SU-DHL-6 (cell line): ENCODE results near the gene LIME1.

Experiments
- H2AFZ ChIP-seq: fragments of 200-600 bp; sonication (generic); 2 replicates; pipeline ENCODE4 v1.6.1; 2014; ENCODE audit warnings: low read depth, mild to moderate bottlenecking, moderate library complexity, mixed read lengths, antibody characterized with exemption, low read length; ENCODE audit not compliant: severe bottlenecking
- H3F3A ChIP-seq: fragments of 200-600 bp; shearing (Covaris generic); 2 replicates; pipeline ENCODE4 v1.6.0; 2016; ENCODE audit warnings: antibody characterized with exemption, mild to moderate bottlenecking; ENCODE audit not compliant: insufficient read depth
- H3K27ac ChIP-seq: fragments of 200-600 bp; sonication (generic); 2 replicates; pipeline ENCODE4 v1.5.1; 2016; ENCODE audit warnings: low read depth, mild to moderate bottlenecking, low read length, moderate library complexity, mixed read lengths
- H3K27me3 ChIP-seq: fragments of 200-600 bp; sonication (generic), shearing (Covaris generic); 2 replicates; pipeline ENCODE4 v1.6.0; 2014; ENCODE audit warnings: mild to moderate bottlenecking, low read length
- H3K36me3 ChIP-seq: fragments of 200-600 bp; sonication (generic); 2 replicates; pipeline ENCODE4 v1.6.1; 2014; ENCODE audit warnings: mild to moderate bottlenecking, low read length, mixed read lengths
- H3K4me2 ChIP-seq: fragments of 300-600, 200-600 bp; shearing (Covaris generic), sonication (generic); 2 replicates; pipeline ENCODE4 v1.6.0; 2014; ENCODE audit warnings: low read length, low read depth, mild to moderate bottlenecking; ENCODE audit not compliant: poor library complexity, severe bottlenecking
- H3K4me3 ChIP-seq: fragments of 200-600 bp; sonication (generic); 2 replicates; pipeline ENCODE4 v1.5.1; 2014; ENCODE audit warnings: antibody characterized with exemption, low read length, mild to moderate bottlenecking, mixed read lengths; ENCODE audit not compliant: insufficient read depth, poor library complexity, severe bottlenecking
- H3K79me2 ChIP-seq: fragments of 200-600 bp; sonication (generic); 2 replicates; pipeline ENCODE4 v1.6.1; 2014; ENCODE audit warnings: mild to moderate bottlenecking, low read length, moderate library complexity; ENCODE audit not compliant: insufficient read depth
- H3K9ac ChIP-seq: fragments of 200-600 bp; sonication (generic); 2 replicates; pipeline ENCODE4 v1.7.0; 2014; ENCODE audit warnings: mild to moderate bottlenecking, low read length
- H3K9me2 ChIP-seq: fragments of 200-600 bp; sonication (generic); replicated peaks from 2 replicates; pipeline ENCODE4 v1.6.1; 2014; ENCODE audit warnings: low read length; ENCODE audit not compliant: insufficient read depth
- H3K9me3 ChIP-seq: fragments of 200-600 bp; sonication (generic); 2 replicates; pipeline ENCODE4 v1.6.1; 2014; ENCODE audit warnings: low read length, mixed read lengths; ENCODE audit not compliant: insufficient read depth
- H4K20me1 ChIP-seq: fragments of 200-600 bp; sonication (generic); 2 replicates; pipeline ENCODE4 v1.6.1; 2014; ENCODE audit warnings: low read depth, mild to moderate bottlenecking, antibody characterized with exemption, low read length, moderate library complexity, mixed read lengths
- CTCF ChIP-seq: fragments of 200-600 bp; sonication (generic); IDR thresholded peaks from one replicate; pipeline ENCODE4 v1.5.1; 2017; ENCODE audit warnings: antibody characterized with exemption, mild to moderate bottlenecking, low read length, moderate library complexity; ENCODE audit not compliant: insufficient read depth, poor library complexity, severe bottlenecking
- EZH2phosphoT487 ChIP-seq: fragments of 200-600 bp; sonication (generic), shearing (Covaris generic); conservative IDR thresholded peaks from 2 replicates; pipeline ENCODE4 v1.6.1; 2018; ENCODE audit warnings: mild to moderate bottlenecking, antibody characterized with exemption, low read length, moderate library complexity, mixed read lengths

Gene LIME1

GRCh38 chr20:63735859-63736718 lies at the start of gene LIME1:
Gene LIME1 (plus strand): TSS chr20:63736664. CDS start chr20:63737550, 886 bp downstream.
- no peaks in the 10 kb centered on the region for H3K9me2 ChIP-seq
- no peaks in the 10 kb centered on the region for H3K27me3 ChIP-seq
- H3K4me3 ChIP-seq, result peak within 1 kb of the TSS; percentile 55
- H3F3A ChIP-seq, result peaks cover 26% of the 10 kb centered on the region
- H3K9me3 ChIP-seq, result no peaks in the 10 kb centered on the region
- peak within 1 kb of the TSS; percentile 77 for H3K9ac ChIP-seq
- peaks cover 10% of the 10 kb centered on the region; the same call in 1 of the 2 replicates for H3K79me2 ChIP-seq
- H4K20me1 ChIP-seq, result no peaks in the 10 kb centered on the region
- H2AFZ ChIP-seq, result no peak within 1 kb of the TSS
- H3K4me2 ChIP-seq, result peak within 1 kb of the TSS; percentile 89
- no peaks in the 10 kb centered on the region for H3K36me3 ChIP-seq
- TF ChIP-seq EZH2phosphoT487, result no peak
- no peak for TF ChIP-seq CTCF
- peak within 1 kb of the TSS; percentile 97 for H3K27ac ChIP-seq

GRCh38 chr20:63687419-63688178 lies 48.9 kb upstream of the LIME1 start:
- no peaks in the 10 kb centered on the region for H3K27me3 ChIP-seq
- H3K9ac ChIP-seq, result no peak overlapping the region
- no peaks in the 10 kb centered on the region for H3K36me3 ChIP-seq
- no peak overlapping the region for H3K4me2 ChIP-seq
- H3K9me2 ChIP-seq, result no peaks in the 10 kb centered on the region
- TF ChIP-seq EZH2phosphoT487 (no peak), CTCF (no peak)
- no peak overlapping the region for H3K4me3 ChIP-seq
- H3K79me2 ChIP-seq, result no peaks in the 10 kb centered on the region
- H3K9me3 ChIP-seq, result no peaks in the 10 kb centered on the region
- no peak overlapping the region for H3K27ac ChIP-seq
- no peaks in the 10 kb centered on the region for H4K20me1 ChIP-seq
- no peak overlapping the region for H2AFZ ChIP-seq
- no peaks in the 10 kb centered on the region for H3F3A ChIP-seq

- Histone ChIP-seq H3K9ac (no peak overlapping the region), H3K4me3 (no peak overlapping the region), H3K79me2 (no peaks in the 10 kb centered on the region), H3K4me2 (no peak overlapping the region), H2AFZ (no peak overlapping the region), H3K36me3 (no peaks in the 10 kb centered on the region), H3F3A (no peaks in the 10 kb centered on the region), H3K27me3 (no peaks in the 10 kb centered on the region), H3K9me2 (no peaks in the 10 kb centered on the region), H3K27ac (no peak overlapping the region), H4K20me1 (no peaks in the 10 kb centered on the region), H3K9me3 (no peaks in the 10 kb centered on the region)
- TF ChIP-seq EZH2phosphoT487 (no peak), CTCF (no peak)
Observed at GRCh38 chr20:63688228-63689045, 48.0 kb upstream of the LIME1 start.
